Suprapubic skin (tissue), 3 donors: ENCODE results near the gene RHBDD2.

Experiments used
- POLR2AphosphoS5 ChIP-seq, 3 donors: sonication (generic); formaldehyde crosslinking; IDR thresholded peaks; one replicate each; pipeline ENCODE4 v1.6.1; 2017; ENCODE audit warnings: antibody characterized with exemption in 3 of 3
- TF ChIP-seq, protein P1 (sequence below), 2 donors: fragments of 200-600 bp in 1 of 2; fragments of 450-650 bp in 1 of 2; sonication (generic) in 1 of 2; IDR thresholded peaks; one replicate each; pipeline ENCODE4 v1.5.1; 2016 to 2019; ENCODE audit warnings: antibody characterized with exemption in 2 of 2, mild to moderate bottlenecking in 1 of 2, moderate library complexity in 1 of 2

DNA sequence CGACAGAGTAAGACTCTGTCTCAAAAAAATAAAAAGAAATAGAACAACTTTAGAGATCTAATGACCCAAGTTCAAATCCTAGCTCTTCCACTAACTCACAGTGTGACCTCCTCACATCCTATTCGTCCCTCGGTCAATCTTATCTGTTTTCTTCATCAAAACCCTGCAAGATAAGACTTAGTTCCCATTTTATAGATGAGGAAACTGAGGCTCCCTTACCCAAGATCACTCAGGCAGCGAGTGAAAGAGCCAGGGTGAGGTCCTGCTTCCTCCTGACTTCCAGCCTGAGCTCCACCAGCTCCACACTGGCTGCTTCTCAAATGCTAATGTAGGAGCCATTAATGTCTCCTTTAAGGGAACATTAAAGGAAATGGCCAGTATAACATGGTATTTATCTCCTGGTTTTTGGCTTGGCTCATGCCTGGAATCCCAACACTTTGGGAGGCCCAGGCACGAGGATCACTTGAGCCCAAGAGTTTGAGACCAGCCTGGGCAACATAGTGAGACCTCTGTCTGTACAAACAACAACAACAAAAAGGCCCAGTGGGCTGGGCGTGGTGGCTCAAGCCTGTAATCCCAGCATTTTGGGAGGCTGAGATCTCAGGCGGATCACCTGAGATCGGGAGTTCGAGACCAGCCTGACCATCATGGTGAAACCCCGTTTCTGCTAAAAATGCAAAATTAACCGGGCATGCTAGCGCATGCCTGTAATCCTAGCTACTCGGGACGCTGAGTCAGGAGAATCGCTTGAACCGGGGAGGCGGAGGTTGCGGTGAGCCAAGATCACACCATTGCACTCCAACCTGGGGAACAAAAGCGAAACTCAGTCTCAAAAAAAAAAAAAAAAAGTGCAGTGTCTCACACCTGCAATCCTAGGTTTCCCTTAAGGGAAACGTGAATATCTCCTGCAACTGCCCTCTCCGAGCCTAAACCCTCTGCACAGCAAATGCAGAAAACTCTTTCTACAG lies 3.4 kb upstream of the RHBDD2 start:
- TF ChIP-seq, protein P1, sequence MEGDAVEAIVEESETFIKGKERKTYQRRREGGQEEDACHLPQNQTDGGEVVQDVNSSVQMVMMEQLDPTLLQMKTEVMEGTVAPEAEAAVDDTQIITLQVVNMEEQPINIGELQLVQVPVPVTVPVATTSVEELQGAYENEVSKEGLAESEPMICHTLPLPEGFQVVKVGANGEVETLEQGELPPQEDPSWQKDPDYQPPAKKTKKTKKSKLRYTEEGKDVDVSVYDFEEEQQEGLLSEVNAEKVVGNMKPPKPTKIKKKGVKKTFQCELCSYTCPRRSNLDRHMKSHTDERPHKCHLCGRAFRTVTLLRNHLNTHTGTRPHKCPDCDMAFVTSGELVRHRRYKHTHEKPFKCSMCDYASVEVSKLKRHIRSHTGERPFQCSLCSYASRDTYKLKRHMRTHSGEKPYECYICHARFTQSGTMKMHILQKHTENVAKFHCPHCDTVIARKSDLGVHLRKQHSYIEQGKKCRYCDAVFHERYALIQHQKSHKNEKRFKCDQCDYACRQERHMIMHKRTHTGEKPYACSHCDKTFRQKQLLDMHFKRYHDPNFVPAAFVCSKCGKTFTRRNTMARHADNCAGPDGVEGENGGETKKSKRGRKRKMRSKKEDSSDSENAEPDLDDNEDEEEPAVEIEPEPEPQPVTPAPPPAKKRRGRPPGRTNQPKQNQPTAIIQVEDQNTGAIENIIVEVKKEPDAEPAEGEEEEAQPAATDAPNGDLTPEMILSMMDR (IDR thresholded peaks at IDR 0.05), result no peak
- no peak for TF ChIP-seq POLR2AphosphoS5 (IDR thresholded peaks at IDR 0.05)
